Osteoblast (primary cell): ENCODE results near the gene NLGN4X. TPM values are rescaled to one million over a fixed set of nuclear protein-coding genes. Genes with fewer than 3 reads are reported as not detected.

Experiments used
- DNase-seq: peaks from one replicate; pipeline ENCODE4 v3.0.0; 2011; ENCODE audit warnings: low spot score, mixed read lengths; ENCODE audit not compliant: insufficient read length; ENCODE audit errors: missing footprints
- H2AFZ ChIP-seq: 2 replicates; pipeline ENCODE4 v1.6.0; 2011; ENCODE audit warnings: mild to moderate bottlenecking, low read length
- H3K27ac ChIP-seq: 2 replicates; pipeline ENCODE4 v1.5.1; 2011; ENCODE audit warnings: mild to moderate bottlenecking, low read depth, low read length, moderate library complexity
- H3K27me3 ChIP-seq: 2 replicates; pipeline ENCODE4 v1.6.0; 2012; ENCODE audit warnings: mild to moderate bottlenecking, control low read depth, inconsistent platforms, low read length, moderate library complexity; ENCODE audit not compliant: insufficient read depth
- H3K36me3 ChIP-seq: 2 replicates; pipeline ENCODE4 v1.5.1; 2011; ENCODE audit warnings: mild to moderate bottlenecking, low read length, control low read depth, moderate library complexity; ENCODE audit not compliant: insufficient read depth
- H3K4me1 ChIP-seq: 2 replicates; pipeline ENCODE4 v1.5.1; 2011; ENCODE audit warnings: mild to moderate bottlenecking, low read length, control low read depth, moderate library complexity; ENCODE audit not compliant: insufficient read depth
- H3K4me2 ChIP-seq: 2 replicates; pipeline ENCODE4 v1.6.0; 2011; ENCODE audit warnings: mild to moderate bottlenecking, low read length; ENCODE audit not compliant: insufficient read depth
- H3K4me3 ChIP-seq: fragments of 200-600 bp; sonication (generic); 3 replicates; pipeline ENCODE4 v1.5.1; 2012; ENCODE audit warnings: mild to moderate bottlenecking, low read length, inconsistent platforms; ENCODE audit not compliant: insufficient read depth
- H3K79me2 ChIP-seq: 2 replicates; pipeline ENCODE4 v1.6.0; 2012; ENCODE audit warnings: mild to moderate bottlenecking, low read length, control low read depth, inconsistent platforms; ENCODE audit not compliant: insufficient read depth
- H3K9me3 ChIP-seq: 2 replicates; pipeline ENCODE4 v1.5.1; 2011; ENCODE audit warnings: low read depth, low read length, control low read depth
- H4K20me1 ChIP-seq: 2 replicates; pipeline ENCODE4 v1.6.0; 2012; ENCODE audit warnings: mild to moderate bottlenecking, low read length, control low read depth; ENCODE audit not compliant: insufficient read depth
- small RNA-seq: library from RNA; depleted of rRNA; stranded (forward); fragments of <200 nt; gene quantifications from one replicate; pipeline ENCODE3, GENCODE V24; 2012
- total RNA-seq: library from RNA; depleted of rRNA; stranded (reverse); fragments of >200 nt; gene quantifications from 2 replicates; pipeline ENCODE4 v1.2.3, GENCODE V29; 2012
- TF ChIP-seq, protein P1 (sequence below): IDR thresholded peaks from 2 replicates; pipeline ENCODE4 v1.5.1; 2011; ENCODE audit warnings: mild to moderate bottlenecking, low read depth, low read length, moderate library complexity; ENCODE audit errors: extremely low read depth

Gene NLGN4X
- total RNA-seq, 1 donor, result 1.4 TPM

DNA sequence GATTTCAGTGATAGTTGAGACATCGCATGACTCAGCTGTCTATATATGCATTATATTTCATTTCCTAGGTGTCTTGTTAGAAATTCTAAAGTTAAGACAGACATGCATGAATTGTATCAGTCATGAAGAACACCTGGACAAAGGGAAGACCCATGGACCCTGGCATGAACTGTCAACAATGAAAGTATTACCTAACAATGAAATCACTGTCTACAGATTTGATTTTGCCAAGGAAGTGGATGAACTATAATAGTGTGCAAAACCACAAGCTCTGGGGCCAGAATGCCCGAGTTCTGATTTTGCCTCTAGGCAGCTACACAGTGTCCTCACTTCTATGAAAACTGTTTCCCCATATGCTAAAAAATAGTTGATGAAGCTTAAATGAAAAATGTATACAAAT lies 386.1 kb downstream of the NLGN4X start:
- peaks cover under 1% of the 10 kb centered on the region for H3K9me3 ChIP-seq
- no peak overlapping the region for H3K27ac ChIP-seq
- no peaks in the 10 kb centered on the region for H3K79me2 ChIP-seq
- no peak overlapping the region for H2AFZ ChIP-seq
- DNase-seq, result no peak
- no peak overlapping the region for H3K4me2 ChIP-seq
- TF ChIP-seq, protein P1, sequence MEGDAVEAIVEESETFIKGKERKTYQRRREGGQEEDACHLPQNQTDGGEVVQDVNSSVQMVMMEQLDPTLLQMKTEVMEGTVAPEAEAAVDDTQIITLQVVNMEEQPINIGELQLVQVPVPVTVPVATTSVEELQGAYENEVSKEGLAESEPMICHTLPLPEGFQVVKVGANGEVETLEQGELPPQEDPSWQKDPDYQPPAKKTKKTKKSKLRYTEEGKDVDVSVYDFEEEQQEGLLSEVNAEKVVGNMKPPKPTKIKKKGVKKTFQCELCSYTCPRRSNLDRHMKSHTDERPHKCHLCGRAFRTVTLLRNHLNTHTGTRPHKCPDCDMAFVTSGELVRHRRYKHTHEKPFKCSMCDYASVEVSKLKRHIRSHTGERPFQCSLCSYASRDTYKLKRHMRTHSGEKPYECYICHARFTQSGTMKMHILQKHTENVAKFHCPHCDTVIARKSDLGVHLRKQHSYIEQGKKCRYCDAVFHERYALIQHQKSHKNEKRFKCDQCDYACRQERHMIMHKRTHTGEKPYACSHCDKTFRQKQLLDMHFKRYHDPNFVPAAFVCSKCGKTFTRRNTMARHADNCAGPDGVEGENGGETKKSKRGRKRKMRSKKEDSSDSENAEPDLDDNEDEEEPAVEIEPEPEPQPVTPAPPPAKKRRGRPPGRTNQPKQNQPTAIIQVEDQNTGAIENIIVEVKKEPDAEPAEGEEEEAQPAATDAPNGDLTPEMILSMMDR, result no peak
- H4K20me1 ChIP-seq, result no peaks in the 10 kb centered on the region
- H3K4me1 ChIP-seq, result no peaks in the 10 kb centered on the region
- no peaks in the 10 kb centered on the region for H3K36me3 ChIP-seq
- H3K4me3 ChIP-seq, result no peak overlapping the region
- no peaks in the 10 kb centered on the region for H3K27me3 ChIP-seq

Small RNAs within 50 kb of the gene (small RNA-seq; reads per million reads assigned to genes)
- not detected for gene RF00322
